HEK293 (cell line): ENCODE measurements around the gene NLK.

Source experiments
- CTCF ChIA-PET: fragments of 350-600 bp; formaldehyde crosslinking; extraction: SDS; loops from one replicate; lab custom pipeline; 2021; ENCODE audit warnings: antibody characterized with exemption; lab: Yijun Ruan, JAX
- POLR2A ChIA-PET: fragments of 300-600 bp; formaldehyde crosslinking; extraction: SDS; loops from one replicate; lab custom pipeline; 2020; ENCODE audit warnings: antibody characterized with exemption, inconsistent platforms; lab: Yijun Ruan, JAX
- H3K27ac ChIP-seq: fragments of 200-500 bp; sonication (Bioruptor generic); 2 replicates; pipeline ENCODE4 v1.5.1; 2014; ENCODE audit warnings: low read depth, low read length, control low read depth, inconsistent platforms; ENCODE audit errors: extremely low read depth
- H3K36me3 ChIP-seq, 2 experiments: fragments of 200-500 bp in 1 of 2; sonication (Bioruptor generic) in 1 of 2; 1 replicate in 1 of 2; 2 replicates in 1 of 2; pipeline ENCODE4 v1.5.1; 2014 to 2017; ENCODE audit warnings: inconsistent platforms in 2 of 2, low read length in 2 of 2; ENCODE audit not compliant: control insufficient read depth in 2 of 2, insufficient read depth in 1 of 2
- H3K4me1 ChIP-seq: fragments of 200-500 bp; sonication (Bioruptor generic); 2 replicates; pipeline ENCODE4 v1.5.1; 2014; ENCODE audit warnings: mild to moderate bottlenecking, low read length, inconsistent platforms; ENCODE audit not compliant: control insufficient read depth, insufficient read depth
- H3K4me3 ChIP-seq: 2 replicates; pipeline ENCODE4 v1.5.1; 2011; ENCODE audit warnings: low read depth, mild to moderate bottlenecking, control low read depth, low read length, moderate library complexity
- H3K9me3 ChIP-seq: fragments of 200-500 bp; sonication (Bioruptor generic); 2 replicates; pipeline ENCODE4 v1.5.1; 2014; ENCODE audit warnings: low read depth, low read length, inconsistent platforms; ENCODE audit not compliant: control insufficient read depth, insufficient read depth
- ATF2 ChIP-seq: fragments of 450-650 bp; formaldehyde crosslinking; IDR thresholded peaks from 2 replicates; pipeline ENCODE4 v1.5.1; 2016; ENCODE audit warnings: missing biosample characterization, missing genetic modification characterization, low read depth
- ELK4 ChIP-seq: IDR thresholded peaks from 2 replicates; pipeline ENCODE4 v1.6.1; 2011; ENCODE audit warnings: mild to moderate bottlenecking, low read depth, low read length, borderline replicate concordance
- GLIS2 ChIP-seq: fragments of 450-650 bp; formaldehyde crosslinking; IDR thresholded peaks from 2 replicates; pipeline ENCODE4 v1.5.1; 2016; ENCODE audit warnings: missing biosample characterization, missing genetic modification characterization
- PATZ1 ChIP-seq: fragments of 450-650 bp; formaldehyde crosslinking; IDR thresholded peaks from 2 replicates; pipeline ENCODE4 v1.5.1; 2016; ENCODE audit warnings: missing biosample characterization, missing genetic modification characterization
- PRDM1 ChIP-seq: fragments of 450-650 bp; formaldehyde crosslinking; IDR thresholded peaks from 2 replicates; pipeline ENCODE4; 2016; ENCODE audit warnings: missing biosample characterization, missing genetic modification characterization
- ZBTB44 ChIP-seq: fragments of 450-650 bp; IDR thresholded peaks from 2 replicates; pipeline ENCODE4 v1.5.1; 2018; ENCODE audit warnings: missing biosample characterization, mild to moderate bottlenecking, missing genetic modification characterization
- ZFHX2 ChIP-seq: fragments of 450-650 bp; formaldehyde crosslinking; conservative IDR thresholded peaks from 2 replicates; pipeline ENCODE4 v1.5.1; 2016; ENCODE audit warnings: missing biosample characterization, missing genetic modification characterization
- ZNF18 ChIP-seq: fragments of 450-650 bp; formaldehyde crosslinking; IDR thresholded peaks from 2 replicates; pipeline ENCODE4 v1.5.1; 2016; ENCODE audit warnings: missing biosample characterization, missing genetic modification characterization
- ZNF221 ChIP-seq: fragments of 450-650 bp; formaldehyde crosslinking; IDR thresholded peaks from 2 replicates; pipeline ENCODE4 v1.5.1; 2017; ENCODE audit warnings: missing biosample characterization, missing genetic modification characterization, borderline replicate concordance
- ZNF24 ChIP-seq: fragments of 450-650 bp; formaldehyde crosslinking; IDR thresholded peaks from 2 replicates; pipeline ENCODE4 v1.5.1; 2016; ENCODE audit warnings: missing biosample characterization, missing genetic modification characterization
- ZNF391 ChIP-seq: fragments of 450-650 bp; formaldehyde crosslinking; IDR thresholded peaks from 2 replicates; pipeline ENCODE4 v1.5.1; 2016; ENCODE audit warnings: low read depth, missing biosample characterization, missing genetic modification characterization, borderline replicate concordance
- ZNF658 ChIP-seq: fragments of 450-650 bp; formaldehyde crosslinking; IDR thresholded peaks from 2 replicates; pipeline ENCODE4; 2016; ENCODE audit warnings: missing biosample characterization, missing genetic modification characterization
- ZNF670 ChIP-seq: fragments of 450-650 bp; formaldehyde crosslinking; IDR thresholded peaks from 2 replicates; pipeline ENCODE4 v1.5.1; 2016; ENCODE audit warnings: missing biosample characterization, missing genetic modification characterization, low read depth
- ZNF776 ChIP-seq: fragments of 450-650 bp; formaldehyde crosslinking; IDR thresholded peaks from 2 replicates; pipeline ENCODE4 v1.5.0; 2017; ENCODE audit warnings: missing biosample characterization, missing genetic modification characterization, borderline replicate concordance
- ZNF830 ChIP-seq: fragments of 450-650 bp; IDR thresholded peaks from 2 replicates; pipeline ENCODE4 v1.5.0; 2018; ENCODE audit warnings: missing biosample characterization, missing genetic modification characterization, low read depth, mild to moderate bottlenecking, moderate library complexity
- ZSCAN4 ChIP-seq: fragments of 450-650 bp; formaldehyde crosslinking; IDR thresholded peaks from 2 replicates; pipeline ENCODE4 v1.5.1; 2017; ENCODE audit warnings: missing biosample characterization, missing genetic modification characterization

Gene NLK

GRCh38 chr17:28043741-28044140 lies 1.3 kb downstream of the NLK start:
- 0 out of 2 replicates have a peak, but pooled peaks have one; percentile 8 for TF ChIP-seq PRDM1
- no peak for TF ChIP-seq ZNF391
- TF ChIP-seq ZNF830 (tag by site-specific recombination) = no peak
- POLR2A ChIA-PET = interaction anchor here (1.5 kb wide), 1 partner anchor 292 kb away, joined by 5 read pairs; the partner anchor contains the start of genes IFT20 and TNFAIP1
- peaks cover 0 to 10% of the 10 kb centered on the region in 2 experiments; a peak in 1 of 3 replicates for H3K36me3 ChIP-seq
- H3K27ac ChIP-seq = no peak overlapping the region
- CTCF ChIA-PET = interaction anchor here (1.2 to 1.3 kb wide), 2 partner anchors 14 to 208 kb away, joined by 3 to 5 read pairs; no protein-coding TSS in a partner anchor
- H3K4me3 ChIP-seq = no peak overlapping the region
- H3K4me1 ChIP-seq = peaks cover 16% of the 10 kb centered on the region
- H3K9me3 ChIP-seq = no peaks in the 10 kb centered on the region

- CTCF ChIA-PET = no interaction called here
- no peaks in the 10 kb centered on the region for H3K9me3 ChIP-seq
- TF ChIP-seq ZNF670 (tag by site-specific recombination) (no peak), ZNF776 (tag by site-specific recombination) (no peak), ZNF24 (tag by site-specific recombination) (no peak)
- no peak overlapping the region for H3K27ac ChIP-seq
- peaks cover 16% of the 10 kb centered on the region for H3K4me1 ChIP-seq
- no peak overlapping the region for H3K4me3 ChIP-seq
- H3K36me3 ChIP-seq = peaks cover 0 to 10% of the 10 kb centered on the region in 2 experiments; a peak in 1 of 3 replicates
- POLR2A ChIA-PET = no interaction called here
Measured at GRCh38 chr17:28045304-28045703, 2.8 kb downstream of the NLK start.

- Histone ChIP-seq H3K9me3 (no peaks in the 10 kb centered on the region), H3K36me3 (peaks cover 0 to 10% of the 10 kb centered on the region in 2 experiments; a peak in 1 of 3 replicates), H3K27ac (no peak overlapping the region), H3K4me3 (no peak overlapping the region), H3K4me1 (peaks cover 16% of the 10 kb centered on the region)
- TF ChIP-seq ZNF18 (tag by site-specific recombination) (no peak), ZFHX2 (tag by site-specific recombination) (0 out of 2 replicates have a peak, but pooled peaks have one; percentile 13)
- ChIA-PET CTCF (interaction anchor here (0.9 to 1.1 kb wide), 2 partner anchors 12 to 153 kb away, joined by 3 read pairs; partner anchors contain the start of gene LYRM9), POLR2A (no interaction called here)
Measured at GRCh38 chr17:28046034-28046825, 3.8 kb downstream of the NLK start.

GRCh38 chr17:28047806-28048205 lies 5.3 kb downstream of the NLK start:
- ChIA-PET CTCF (no interaction called here), POLR2A (no interaction called here)
- H3K36me3 ChIP-seq = peaks cover 0 to 10% of the 10 kb centered on the region in 2 experiments; a peak in 1 of 3 replicates
- H3K27ac ChIP-seq = no peak overlapping the region
- peaks cover 15% of the 10 kb centered on the region; the same call in 1 of the 2 replicates for H3K4me1 ChIP-seq
- no peaks in the 10 kb centered on the region for H3K9me3 ChIP-seq
- H3K4me3 ChIP-seq = no peak overlapping the region
- TF ChIP-seq GLIS2 (tag by site-specific recombination) (no peak), ZNF776 (tag by site-specific recombination) (no peak), ZSCAN4 (tag by site-specific recombination) (no peak), ZNF221 (tag by site-specific recombination) (no peak), ZBTB44 (tag by site-specific recombination) (no peak), ATF2 (no peak), ZNF658 (tag by site-specific recombination) (no peak), PATZ1 (tag by site-specific recombination) (no peak), ELK4 (no peak)
